Liver (tissue), 3 donors: ENCODE results near the gene NOX3.

Source experiments
- ATF3 ChIP-seq: IDR thresholded peaks from 2 replicates; pipeline ENCODE4 v1.6.1; 2016; ENCODE audit warnings: antibody characterized with exemption
- CTCF ChIP-seq: fragments of 150-350 bp; IDR thresholded peaks from 2 replicates; pipeline ENCODE4 v1.5.1; 2017; ENCODE audit warnings: improper control_type of control experiment, low read depth, low read length; ENCODE audit not compliant: missing input control
- EGR1 ChIP-seq, 2 donors: IDR thresholded peaks; 2 replicates each; pipeline ENCODE4 v1.6.1; 2016 to 2018; ENCODE audit warnings: antibody characterized with exemption in 2 of 2, low read depth in 2 of 2
- FOXA1 ChIP-seq: IDR thresholded peaks from 2 replicates; pipeline ENCODE4 v1.6.1; 2016; ENCODE audit warnings: antibody characterized with exemption
- JUND ChIP-seq, 2 donors: IDR thresholded peaks; 2 replicates each; pipeline ENCODE4 v1.6.1; 2016; ENCODE audit warnings: antibody characterized with exemption in 2 of 2
- MAX ChIP-seq: IDR thresholded peaks from 2 replicates; pipeline ENCODE4 v1.6.1; 2016; ENCODE audit warnings: antibody characterized with exemption
- RAD21 ChIP-seq, 2 donors: IDR thresholded peaks; 2 replicates each; pipeline ENCODE4 v1.6.1; 2016; ENCODE audit warnings: antibody characterized with exemption in 2 of 2, mild to moderate bottlenecking in 2 of 2
- REST ChIP-seq: IDR thresholded peaks from 2 replicates; pipeline ENCODE4 v1.6.1; 2016; ENCODE audit warnings: antibody characterized with exemption, mild to moderate bottlenecking
- RXRA ChIP-seq, 2 donors: IDR thresholded peaks; 2 replicates each; pipeline ENCODE4 v1.6.1; 2017 to 2018; ENCODE audit warnings: antibody characterized with exemption in 2 of 2, mild to moderate bottlenecking in 1 of 2
- TAF1 ChIP-seq: conservative IDR thresholded peaks from 2 replicates; pipeline ENCODE4 v1.6.1; 2016; ENCODE audit warnings: antibody characterized with exemption, mild to moderate bottlenecking
- donor health status: healthy.
- donor health status: healthy.

- no peak for TF ChIP-seq EGR1 (IDR thresholded peaks at IDR 0.05; ENCODE audit: low read depth in 2 of 2)
- TF ChIP-seq CTCF, result no peak
- no peak for TF ChIP-seq FOXA1
- TF ChIP-seq ATF3, result no peak
- TF ChIP-seq TAF1, result no peak
- TF ChIP-seq JUND (IDR thresholded peaks at IDR 0.05), result no peak
- TF ChIP-seq MAX, result no peak
- no peak for TF ChIP-seq REST
- no peak for TF ChIP-seq RAD21 (IDR thresholded peaks at IDR 0.05)
- no peak for TF ChIP-seq RXRA (IDR thresholded peaks at IDR 0.05)
These were observed 41.6 kb upstream of the NOX3 start for GRCh38 chr6:155497273-155497672.
